Measurements from ENCODE around the gene ZNF195. TPM values are rescaled to one million over a fixed set of nuclear protein-coding genes. Genes with fewer than 3 reads are reported as not detected.

The ZNF195 gene
- total and polyA plus RNA-seq, 2 donors (not counting 1 experiment from before 2014, with no cell fraction given): 21.3 to 47.3 TPM

- H4K20me1 ChIP-seq (ENCODE audit: control insufficient read depth, insufficient read depth, low read length, poor library complexity, severe bottlenecking): no peaks in the 10 kb centered on the region
- peaks cover 6 to 31% of the 10 kb centered on the region in 2 experiments for H3K36me3 ChIP-seq (replicated peaks in 1 of 2; ENCODE audit: control extremely low read depth in 1 of 2, control insufficient read depth in 1 of 2, extremely low read depth in 1 of 2, insufficient read depth in 2 of 2, low read length in 1 of 2)
- ChIA-PET CTCF (no interaction called here), POLR2A (no interaction called here)
- H3K9me3 ChIP-seq (ENCODE audit: control extremely low read depth in 1 of 3, control insufficient read depth in 2 of 3, insufficient read depth in 1 of 3, low read length in 2 of 3): peaks cover 19 to 72% (median 62%) of the 10 kb centered on the region in 3 donors
- no peak overlapping the region for H3K27ac Mint-ChIP-seq
- ATAC-seq (ENCODE audit: low read depth) (no peak), DNase-seq (no peak)
- intact Hi-C loops (cut with micrococcal nuclease): no loop called here
- no peak overlapping the region for H3K4me3 Mint-ChIP-seq
- no peaks in the 10 kb centered on the region for H3K4me1 ChIP-seq (ENCODE audit: control insufficient read depth in 2 of 2, insufficient read depth in 2 of 2, low read length in 2 of 2)
- no peak overlapping the region for H3K4me2 ChIP-seq (replicated peaks; ENCODE audit: low read depth, low read length, poor library complexity, severe bottlenecking)
- H3K4me1 Mint-ChIP-seq: no peaks in the 10 kb centered on the region
- no peak overlapping the region for H3K9ac ChIP-seq (ENCODE audit: low read length)
- WGBS (ENCODE audit: insufficient coverage): 97% methylated on average over 11 of the region's 11 CpGs
- no peak for TF ChIP-seq EZH2 (IDR thresholded peaks at IDR 0.05; ENCODE audit: borderline replicate concordance, insufficient read depth, low read depth, low read length, poor library complexity, severe bottlenecking)
- no peak for TF ChIP-seq CTCF (IDR thresholded peaks at IDR 0.05)
- no peaks in the 10 kb centered on the region for H3K79me2 ChIP-seq (ENCODE audit: control insufficient read depth, insufficient read depth, low read length)
- no peaks in the 10 kb centered on the region for H3K27me3 Mint-ChIP-seq
- H3K27ac ChIP-seq (ENCODE audit: low read length in 2 of 2): no peak overlapping the region
- H3K4me3 ChIP-seq (ENCODE audit: control extremely low read depth in 1 of 5, extremely low read depth in 1 of 5, insufficient read depth in 1 of 5, low read depth in 2 of 5, low read length in 4 of 5): no peak overlapping the region
- H3K27me3 ChIP-seq (replicated peaks in 1 of 4; ENCODE audit: control extremely low read depth in 1 of 4, control insufficient read depth in 3 of 4, insufficient read depth in 4 of 4, low read length in 3 of 4): no peaks in the 10 kb centered on the region
- no peak overlapping the region for H2AFZ ChIP-seq (ENCODE audit: insufficient read depth, low read depth, low read length, poor library complexity, severe bottlenecking)
- peaks cover 22% of the 10 kb centered on the region for H3K9me3 Mint-ChIP-seq (ENCODE audit: insufficient read depth)
Observed at GRCh38 chr11:3357302-3357701, 21.6 kb downstream of the ZNF195 start.

GRCh38 chr11:3356858-3357257 lies 22.1 kb downstream of the ZNF195 start:
- H3K4me3 Mint-ChIP-seq: no peak overlapping the region
- DNase-seq (no peak), ATAC-seq (ENCODE audit: low read depth) (no peak)
- Histone ChIP-seq H3K9me3 (ENCODE audit: control extremely low read depth in 1 of 3, control insufficient read depth in 2 of 3, insufficient read depth in 1 of 3, low read length in 2 of 3) (peaks cover 19 to 70% (median 63%) of the 10 kb centered on the region in 3 donors), H3K27ac (ENCODE audit: low read length in 2 of 2) (no peak overlapping the region), H4K20me1 (ENCODE audit: control insufficient read depth, insufficient read depth, low read length, poor library complexity, severe bottlenecking) (no peaks in the 10 kb centered on the region), H2AFZ (ENCODE audit: insufficient read depth, low read depth, low read length, poor library complexity, severe bottlenecking) (no peak overlapping the region), H3K4me1 (ENCODE audit: control insufficient read depth in 2 of 2, insufficient read depth in 2 of 2, low read length in 2 of 2) (no peaks in the 10 kb centered on the region), H3K4me3 (ENCODE audit: control extremely low read depth in 1 of 5, extremely low read depth in 1 of 5, insufficient read depth in 1 of 5, low read depth in 2 of 5, low read length in 4 of 5) (no peak overlapping the region), H3K9ac (ENCODE audit: low read length) (no peak overlapping the region), H3K79me2 (ENCODE audit: control insufficient read depth, insufficient read depth, low read length) (no peaks in the 10 kb centered on the region), H3K4me2 (replicated peaks; ENCODE audit: low read depth, low read length, poor library complexity, severe bottlenecking) (no peak overlapping the region), H3K36me3 (replicated peaks in 1 of 2; ENCODE audit: control extremely low read depth in 1 of 2, control insufficient read depth in 1 of 2, extremely low read depth in 1 of 2, insufficient read depth in 2 of 2, low read length in 1 of 2) (peaks cover 6 to 28% of the 10 kb centered on the region in 2 experiments), H3K27me3 (replicated peaks in 1 of 4; ENCODE audit: control extremely low read depth in 1 of 4, control insufficient read depth in 3 of 4, insufficient read depth in 4 of 4, low read length in 3 of 4) (no peaks in the 10 kb centered on the region)
- peaks cover 22% of the 10 kb centered on the region for H3K9me3 Mint-ChIP-seq (ENCODE audit: insufficient read depth)
- intact Hi-C loops (cut with micrococcal nuclease): no loop called here
- H3K27ac Mint-ChIP-seq: no peak overlapping the region
- ChIA-PET POLR2A (no interaction called here), CTCF (no interaction called here)
- H3K27me3 Mint-ChIP-seq: no peaks in the 10 kb centered on the region
- no peaks in the 10 kb centered on the region for H3K4me1 Mint-ChIP-seq
- WGBS (ENCODE audit: insufficient coverage): 100% methylated on average over 10 of the region's 10 CpGs
- TF ChIP-seq CTCF (IDR thresholded peaks at IDR 0.05): no peak
- TF ChIP-seq EZH2 (IDR thresholded peaks at IDR 0.05; ENCODE audit: borderline replicate concordance, insufficient read depth, low read depth, low read length, poor library complexity, severe bottlenecking): no peak

Measured in B cell (primary cell).